ENCODE results near the gene SIGLEC11.

- TF ChIP-seq CTCF (conservative IDR thresholded peaks at IDR 0.05; ENCODE audit: low read depth, low read length) (no peak), EZH2 (IDR thresholded peaks at IDR 0.05; ENCODE audit: low read length, unreplicated experiment) (no peak)
Observed at GRCh38 chr19:49927526-49928264, 33.3 kb downstream of the SIGLEC11 start.

Measured in PC-3 (cell line).